ENCODE measurements around the gene PLXNA2.

GRCh38 chr1:208048904-208049303 is 195.3 kb downstream of the PLXNA2 start:
- TF ChIP-seq CTCF (conservative IDR thresholded peaks at IDR 0.05; ENCODE audit: low read depth, low read length) (no peak), ELK1 (IDR thresholded peaks at IDR 0.05; ENCODE audit: borderline replicate concordance, low read depth, low read length) (no peak), MAFK (IDR thresholded peaks at IDR 0.05; ENCODE audit: low read depth, low read length) (no peak), POLR2A (IDR thresholded peaks at IDR 0.05; ENCODE audit: low read depth, low read length) (no peak), RFX5 (IDR thresholded peaks at IDR 0.05; ENCODE audit: low read depth, low read length) (no peak), RAD21 (IDR thresholded peaks at IDR 0.05; ENCODE audit: low read length) (no peak), SMC3 (IDR thresholded peaks at IDR 0.05; ENCODE audit: low read depth, low read length) (no peak), CEBPB (IDR thresholded peaks at IDR 0.05; ENCODE audit: low read depth, low read length) (no peak), RCOR1 (IDR thresholded peaks at IDR 0.05; ENCODE audit: insufficient replicate concordance, low read length) (no peak), USF2 (IDR thresholded peaks at IDR 0.05; ENCODE audit: low read depth, low read length) (no peak), MXI1 (IDR thresholded peaks at IDR 0.05; ENCODE audit: borderline replicate concordance, low read depth, low read length) (no peak), BHLHE40 (IDR thresholded peaks at IDR 0.05; ENCODE audit: low read depth, low read length) (no peak), NFE2L2 (IDR thresholded peaks at IDR 0.05; ENCODE audit: low read depth, low read length) (no peak), MAZ (IDR thresholded peaks at IDR 0.05; ENCODE audit: borderline replicate concordance, low read depth, low read length) (no peak)
